Osteoblast (primary cell): Measurements from ENCODE around the gene SH2D6. TPM values are rescaled to one million over a fixed set of nuclear protein-coding genes. Genes with fewer than 3 reads are reported as not detected.

ENCODE experiments used
- DNase-seq: peaks from one replicate; pipeline ENCODE4 v3.0.0; 2011; ENCODE audit warnings: low spot score, mixed read lengths; ENCODE audit not compliant: insufficient read length; ENCODE audit errors: missing footprints
- H2AFZ ChIP-seq: 2 replicates; pipeline ENCODE4 v1.6.0; 2011; ENCODE audit warnings: mild to moderate bottlenecking, low read length
- H3K27ac ChIP-seq: 2 replicates; pipeline ENCODE4 v1.5.1; 2011; ENCODE audit warnings: mild to moderate bottlenecking, low read depth, low read length, moderate library complexity
- H3K27me3 ChIP-seq: 2 replicates; pipeline ENCODE4 v1.6.0; 2012; ENCODE audit warnings: mild to moderate bottlenecking, control low read depth, inconsistent platforms, low read length, moderate library complexity; ENCODE audit not compliant: insufficient read depth
- H3K36me3 ChIP-seq: 2 replicates; pipeline ENCODE4 v1.5.1; 2011; ENCODE audit warnings: mild to moderate bottlenecking, low read length, control low read depth, moderate library complexity; ENCODE audit not compliant: insufficient read depth
- H3K4me1 ChIP-seq: 2 replicates; pipeline ENCODE4 v1.5.1; 2011; ENCODE audit warnings: mild to moderate bottlenecking, low read length, control low read depth, moderate library complexity; ENCODE audit not compliant: insufficient read depth
- H3K4me2 ChIP-seq: 2 replicates; pipeline ENCODE4 v1.6.0; 2011; ENCODE audit warnings: mild to moderate bottlenecking, low read length; ENCODE audit not compliant: insufficient read depth
- H3K4me3 ChIP-seq: fragments of 200-600 bp; sonication (generic); 3 replicates; pipeline ENCODE4 v1.5.1; 2012; ENCODE audit warnings: mild to moderate bottlenecking, low read length, inconsistent platforms; ENCODE audit not compliant: insufficient read depth
- H3K79me2 ChIP-seq: 2 replicates; pipeline ENCODE4 v1.6.0; 2012; ENCODE audit warnings: mild to moderate bottlenecking, low read length, control low read depth, inconsistent platforms; ENCODE audit not compliant: insufficient read depth
- H3K9me3 ChIP-seq: 2 replicates; pipeline ENCODE4 v1.5.1; 2011; ENCODE audit warnings: low read depth, low read length, control low read depth
- H4K20me1 ChIP-seq: 2 replicates; pipeline ENCODE4 v1.6.0; 2012; ENCODE audit warnings: mild to moderate bottlenecking, low read length, control low read depth; ENCODE audit not compliant: insufficient read depth
- total RNA-seq: library from RNA; depleted of rRNA; stranded (reverse); fragments of >200 nt; gene quantifications from 2 replicates; pipeline ENCODE4 v1.2.3, GENCODE V29; 2012
- TF ChIP-seq, protein P1 (sequence below): IDR thresholded peaks from 2 replicates; pipeline ENCODE4 v1.5.1; 2011; ENCODE audit warnings: mild to moderate bottlenecking, low read depth, low read length, moderate library complexity; ENCODE audit errors: extremely low read depth

Gene SH2D6
- total RNA-seq, 1 donor, result under 0.01 TPM

DNA sequence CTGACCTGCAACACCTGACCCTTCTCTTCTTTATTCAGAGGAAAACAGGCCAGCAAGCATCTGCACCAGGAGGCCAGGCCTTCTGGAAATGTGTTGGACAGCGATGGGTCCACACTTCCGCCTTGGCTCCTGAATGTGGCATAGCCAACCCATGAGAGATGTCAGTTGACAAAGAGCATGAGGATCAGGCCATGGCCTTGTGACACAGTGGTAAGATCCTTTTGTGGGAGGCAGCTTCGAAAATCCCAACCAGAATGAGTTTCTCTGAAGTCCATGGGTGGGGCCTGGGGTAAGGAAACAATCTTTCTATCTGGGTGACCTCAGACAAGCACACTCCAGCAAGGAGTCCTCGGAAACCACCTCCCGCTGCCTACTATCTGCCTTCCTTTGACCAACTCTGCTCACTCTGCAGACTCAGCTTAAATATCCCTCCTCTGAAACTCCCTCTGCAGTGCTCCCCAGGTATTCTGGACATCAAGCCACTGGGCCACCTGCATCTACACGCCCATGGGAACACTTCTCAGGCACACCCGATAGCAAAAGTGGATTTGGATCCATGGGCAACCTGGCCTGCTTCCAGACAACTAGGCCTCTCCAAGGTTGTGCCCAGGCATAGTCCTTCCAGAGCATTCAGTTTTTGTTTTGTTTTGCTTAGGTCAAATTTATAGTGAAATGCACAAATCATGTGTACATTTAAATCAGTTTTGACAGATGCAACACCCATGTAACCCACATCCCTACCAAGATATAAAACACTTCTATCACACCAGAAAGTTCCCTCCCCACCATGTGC lies 3.6 kb upstream of the SH2D6 start:
- Histone ChIP-seq H3K27ac (no peak overlapping the region), H4K20me1 (no peaks in the 10 kb centered on the region), H3K36me3 (no peaks in the 10 kb centered on the region), H3K79me2 (peaks cover 27% of the 10 kb centered on the region), H3K4me3 (no peak overlapping the region), H3K4me2 (no peak overlapping the region), H3K9me3 (no peaks in the 10 kb centered on the region), H3K4me1 (peaks cover 25% of the 10 kb centered on the region), H2AFZ (no peak overlapping the region), H3K27me3 (no peaks in the 10 kb centered on the region)
- TF ChIP-seq, protein P1, sequence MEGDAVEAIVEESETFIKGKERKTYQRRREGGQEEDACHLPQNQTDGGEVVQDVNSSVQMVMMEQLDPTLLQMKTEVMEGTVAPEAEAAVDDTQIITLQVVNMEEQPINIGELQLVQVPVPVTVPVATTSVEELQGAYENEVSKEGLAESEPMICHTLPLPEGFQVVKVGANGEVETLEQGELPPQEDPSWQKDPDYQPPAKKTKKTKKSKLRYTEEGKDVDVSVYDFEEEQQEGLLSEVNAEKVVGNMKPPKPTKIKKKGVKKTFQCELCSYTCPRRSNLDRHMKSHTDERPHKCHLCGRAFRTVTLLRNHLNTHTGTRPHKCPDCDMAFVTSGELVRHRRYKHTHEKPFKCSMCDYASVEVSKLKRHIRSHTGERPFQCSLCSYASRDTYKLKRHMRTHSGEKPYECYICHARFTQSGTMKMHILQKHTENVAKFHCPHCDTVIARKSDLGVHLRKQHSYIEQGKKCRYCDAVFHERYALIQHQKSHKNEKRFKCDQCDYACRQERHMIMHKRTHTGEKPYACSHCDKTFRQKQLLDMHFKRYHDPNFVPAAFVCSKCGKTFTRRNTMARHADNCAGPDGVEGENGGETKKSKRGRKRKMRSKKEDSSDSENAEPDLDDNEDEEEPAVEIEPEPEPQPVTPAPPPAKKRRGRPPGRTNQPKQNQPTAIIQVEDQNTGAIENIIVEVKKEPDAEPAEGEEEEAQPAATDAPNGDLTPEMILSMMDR, result no peak
- peak; percentile 38 for DNase-seq

DNA sequence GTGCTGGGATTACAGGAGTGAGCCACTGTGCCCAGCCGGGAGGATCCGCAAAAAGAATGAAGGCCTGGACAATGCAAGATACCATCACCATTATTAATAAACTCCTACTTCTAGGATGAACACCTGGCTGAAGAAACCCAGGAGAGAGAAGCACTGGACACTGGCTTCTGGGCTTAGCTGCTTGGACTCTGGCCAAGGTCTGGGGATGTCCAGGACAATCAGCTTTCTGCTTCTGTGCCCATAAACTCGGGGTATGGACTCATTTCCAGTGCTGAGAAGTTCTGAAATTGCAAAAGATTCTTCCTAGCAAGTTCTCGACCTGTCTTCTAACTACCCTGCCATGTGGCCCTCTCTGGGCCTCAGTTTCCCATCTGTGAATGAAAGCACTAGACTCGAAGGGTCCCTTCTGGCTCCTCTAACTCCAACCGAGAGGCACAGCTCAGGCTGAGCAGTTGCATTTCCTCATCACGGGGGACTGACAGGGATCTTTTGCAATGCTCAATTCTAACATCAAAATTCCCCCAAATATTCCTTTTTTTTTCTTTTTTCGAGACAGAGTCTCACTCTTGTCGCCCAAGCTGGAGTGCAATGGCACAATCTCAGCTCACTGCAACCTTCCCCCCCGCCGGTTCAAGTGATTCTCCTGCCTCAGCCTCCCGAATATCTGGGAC lies 2.4 kb upstream of the SH2D6 start:
- Histone ChIP-seq H2AFZ (no peak overlapping the region), H3K27ac (no peak overlapping the region), H3K36me3 (no peaks in the 10 kb centered on the region), H3K27me3 (no peaks in the 10 kb centered on the region), H3K9me3 (no peaks in the 10 kb centered on the region), H3K4me2 (no peak overlapping the region), H3K4me1 (peaks cover 34% of the 10 kb centered on the region), H3K4me3 (no peak overlapping the region), H3K79me2 (peaks cover 20% of the 10 kb centered on the region), H4K20me1 (no peaks in the 10 kb centered on the region)
- peak; percentile 64 for DNase-seq
- TF ChIP-seq, protein P1, result no peak

DNA sequence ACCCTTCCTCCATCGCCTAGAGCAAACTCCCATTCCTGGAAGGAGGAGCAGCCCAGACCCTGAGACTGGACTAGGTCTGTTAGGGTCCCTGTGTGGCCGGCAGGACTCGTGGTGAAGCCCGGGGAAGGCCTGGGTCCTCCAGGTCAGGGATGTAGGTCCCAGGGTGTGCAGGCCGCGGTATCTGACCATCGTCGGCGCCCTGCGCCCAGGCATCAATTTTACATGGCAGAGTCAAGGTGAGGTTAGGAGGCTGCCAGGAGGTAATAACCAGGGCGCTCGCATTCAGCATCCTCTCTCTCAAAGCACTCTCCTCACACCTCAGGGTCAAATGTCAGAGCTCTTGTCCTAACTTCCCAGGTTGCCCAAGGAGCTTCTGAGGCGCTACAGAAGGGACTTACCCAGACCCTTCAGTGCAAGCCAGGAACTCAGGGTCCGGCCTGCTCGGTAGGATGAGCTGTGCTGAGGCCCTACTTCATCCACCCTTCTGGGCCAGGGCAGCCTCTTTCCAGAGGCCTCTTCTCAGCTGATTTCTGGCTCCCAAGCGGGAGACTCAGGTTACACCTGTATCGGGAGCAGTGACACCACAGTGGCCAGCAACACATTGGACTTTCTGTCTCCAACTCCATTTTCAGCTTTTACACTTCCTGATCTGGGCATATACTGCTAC lies 628 bp downstream of the SH2D6 start:
- peak overlapping the region; percentile 81 for H3K27ac ChIP-seq
- peak overlapping the region; percentile 89 for H2AFZ ChIP-seq

More for the DNA sequence above, 628 bp downstream of the SH2D6 start:
- Histone ChIP-seq H3K4me2 (peak overlapping the region; percentile 92), H3K4me3 (peak overlapping the region; percentile 94), H3K4me1 (peaks cover 27% of the 10 kb centered on the region), H3K27me3 (no peaks in the 10 kb centered on the region), H3K36me3 (no peaks in the 10 kb centered on the region), H4K20me1 (no peaks in the 10 kb centered on the region), H3K9me3 (no peaks in the 10 kb centered on the region), H3K79me2 (peaks cover 6% of the 10 kb centered on the region)
- TF ChIP-seq, protein P1, result no peak
- peak; percentile 13 for DNase-seq
